Measurements from ENCODE around the gene CREB3L2.

Gene CREB3L2

GRCh38 chr7:137949416-137950262 lies 52.2 kb downstream of the CREB3L2 start:
- H3K4me3 ChIP-seq (ENCODE audit: low read depth, low read length) = no peak overlapping the region
- TF ChIP-seq CTCF (IDR thresholded peaks at IDR 0.05; ENCODE audit: control insufficient read depth, extremely low read depth, insufficient read depth) = no peak
- DNase-seq (ENCODE audit: low read depth) = no peak

- no peak for DNase-seq (ENCODE audit: low read depth)
- H3K4me3 ChIP-seq (ENCODE audit: low read depth, low read length) = peak overlapping the region; percentile 29
- TF ChIP-seq CTCF (IDR thresholded peaks at IDR 0.05; ENCODE audit: control insufficient read depth, extremely low read depth, insufficient read depth) = no peak
Observed at GRCh38 chr7:137948845-137949330, 53.0 kb downstream of the CREB3L2 start.

GRCh38 chr7:137948083-137948844 lies 53.6 kb downstream of the CREB3L2 start:
- TF ChIP-seq CTCF (IDR thresholded peaks at IDR 0.05; ENCODE audit: control insufficient read depth, extremely low read depth, insufficient read depth) = no peak
- DNase-seq (ENCODE audit: low read depth) = peak; percentile 80
- peak overlapping the region; percentile 29 for H3K4me3 ChIP-seq (ENCODE audit: low read depth, low read length)

GRCh38 chr7:137947046-137947445 lies 54.8 kb downstream of the CREB3L2 start:
- no peak overlapping the region for H3K4me3 ChIP-seq (ENCODE audit: low read depth, low read length)
- TF ChIP-seq CTCF (IDR thresholded peaks at IDR 0.05; ENCODE audit: control insufficient read depth, extremely low read depth, insufficient read depth) = no peak
- no peak for DNase-seq (ENCODE audit: low read depth)

- DNase-seq (ENCODE audit: low read depth) = no peak
- no peak overlapping the region for H3K4me3 ChIP-seq (ENCODE audit: low read depth, low read length)
- no peak for TF ChIP-seq CTCF (IDR thresholded peaks at IDR 0.05; ENCODE audit: control insufficient read depth, extremely low read depth, insufficient read depth)
Observed at GRCh38 chr7:137946011-137946410, 55.9 kb downstream of the CREB3L2 start.

- TF ChIP-seq CTCF (IDR thresholded peaks at IDR 0.05; ENCODE audit: control insufficient read depth, extremely low read depth, insufficient read depth) = no peak
- H3K4me3 ChIP-seq (ENCODE audit: low read depth, low read length) = peak overlapping the region; percentile 23
- peak; percentile 89 for DNase-seq (ENCODE audit: low read depth)
Observed at GRCh38 chr7:137944168-137944567, 57.7 kb downstream of the CREB3L2 start.
